ENCODE results near the gene GIT1. TPM values are rescaled to one million over a fixed set of nuclear protein-coding genes. Genes with fewer than 3 reads are reported as not detected.

The GIT1 gene
- total and polyA plus RNA-seq, 2 of the 13 experiments (the other 11 are each of a cell fraction or from before 2014, with no cell fraction given): 14.2 to 30.8 TPM

DNA sequence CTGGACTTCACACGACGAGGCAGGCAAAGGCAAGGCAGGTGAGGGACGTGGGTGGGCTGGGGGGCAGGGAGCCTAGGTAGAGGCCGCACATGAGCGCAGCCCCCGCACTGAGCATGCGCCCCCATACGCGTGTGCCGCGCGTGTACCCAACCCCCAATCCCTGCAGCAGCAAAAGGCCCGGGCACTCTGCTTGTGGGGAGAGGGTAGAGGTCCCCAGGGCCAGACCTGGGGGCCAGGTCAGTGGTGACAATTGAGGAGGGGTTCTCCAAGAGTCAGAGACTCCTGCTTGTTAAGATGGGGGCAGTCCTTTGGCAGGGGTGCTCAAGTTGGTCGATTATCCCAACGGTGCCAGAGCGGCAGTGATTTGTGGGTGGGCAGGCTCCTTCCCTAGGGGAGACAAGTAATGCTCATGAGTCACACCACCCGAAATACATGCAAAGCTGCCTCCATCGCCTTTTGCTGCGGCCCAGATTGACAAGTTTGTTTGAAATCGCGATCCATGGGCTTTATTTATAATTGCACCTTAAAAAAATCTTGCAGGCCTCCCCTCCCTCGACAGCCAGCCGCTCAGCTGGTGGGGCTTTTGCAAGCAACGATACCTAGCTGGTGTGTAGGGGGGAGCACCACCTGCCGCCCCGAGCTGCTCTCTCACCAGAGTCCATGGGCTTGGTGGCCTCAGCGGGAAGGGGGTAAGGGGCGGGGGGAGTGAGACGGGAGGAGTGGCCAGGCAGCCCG is 1.1 kb upstream of the GIT1 start (continued):
- TF ChIP-seq, protein P1, sequence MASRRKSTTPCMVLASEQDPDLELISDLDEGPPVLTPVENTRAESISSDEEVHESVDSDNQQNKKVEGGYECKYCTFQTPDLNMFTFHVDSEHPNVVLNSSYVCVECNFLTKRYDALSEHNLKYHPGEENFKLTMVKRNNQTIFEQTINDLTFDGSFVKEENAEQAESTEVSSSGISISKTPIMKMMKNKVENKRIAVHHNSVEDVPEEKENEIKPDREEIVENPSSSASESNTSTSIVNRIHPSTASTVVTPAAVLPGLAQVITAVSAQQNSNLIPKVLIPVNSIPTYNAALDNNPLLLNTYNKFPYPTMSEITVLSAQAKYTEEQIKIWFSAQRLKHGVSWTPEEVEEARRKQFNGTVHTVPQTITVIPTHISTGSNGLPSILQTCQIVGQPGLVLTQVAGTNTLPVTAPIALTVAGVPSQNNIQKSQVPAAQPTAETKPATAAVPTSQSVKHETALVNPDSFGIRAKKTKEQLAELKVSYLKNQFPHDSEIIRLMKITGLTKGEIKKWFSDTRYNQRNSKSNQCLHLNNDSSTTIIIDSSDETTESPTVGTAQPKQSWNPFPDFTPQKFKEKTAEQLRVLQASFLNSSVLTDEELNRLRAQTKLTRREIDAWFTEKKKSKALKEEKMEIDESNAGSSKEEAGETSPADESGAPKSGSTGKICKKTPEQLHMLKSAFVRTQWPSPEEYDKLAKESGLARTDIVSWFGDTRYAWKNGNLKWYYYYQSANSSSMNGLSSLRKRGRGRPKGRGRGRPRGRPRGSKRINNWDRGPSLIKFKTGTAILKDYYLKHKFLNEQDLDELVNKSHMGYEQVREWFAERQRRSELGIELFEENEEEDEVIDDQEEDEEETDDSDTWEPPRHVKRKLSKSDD (CRISPR knock-in tag; IDR thresholded peaks at IDR 0.05; ENCODE audit: low read depth): no peak
- TF ChIP-seq GLI4 (CRISPR knock-in tag; IDR thresholded peaks at IDR 0.05; ENCODE audit: borderline replicate concordance) (no peak), ZNF850 (CRISPR knock-in tag; conservative IDR thresholded peaks at IDR 0.05) (no peak), NFATC3 (CRISPR knock-in tag; IDR thresholded peaks at IDR 0.05) (no peak), SRSF1 (optimal IDR thresholded peaks at IDR 0.05; ENCODE audit: low read depth, low read length) (no peak), SMC3 (IDR thresholded peaks at IDR 0.05; ENCODE audit: low read length) (no peak), STAT5B (CRISPR knock-in tag; IDR thresholded peaks at IDR 0.05) (no peak), PRDM10 (CRISPR knock-in tag; IDR thresholded peaks at IDR 0.05; ENCODE audit: low read depth) (no peak; the same call in 1 of the 2 replicates), ZBTB46 (CRISPR knock-in tag; IDR thresholded peaks at IDR 0.05; ENCODE audit: borderline replicate concordance) (no peak), SMARCC2 (IDR thresholded peaks at IDR 0.05) (no peak), MED1 (CRISPR knock-in tag; IDR thresholded peaks at IDR 0.05) (no peak; the same call in 1 of the 2 replicates), ATF7-NPFF (CRISPR knock-in tag; IDR thresholded peaks at IDR 0.05; ENCODE audit: low read depth) (0 out of 2 replicates have a peak, but pooled peaks have one; percentile 47), TMF1 (CRISPR knock-in tag; IDR thresholded peaks at IDR 0.05; ENCODE audit: low read depth) (no peak), FIP1L1 (IDR thresholded peaks at IDR 0.05; ENCODE audit: borderline replicate concordance, insufficient read depth, low read depth, low read length) (no peak)
- TF ChIP-seq, protein P2, sequence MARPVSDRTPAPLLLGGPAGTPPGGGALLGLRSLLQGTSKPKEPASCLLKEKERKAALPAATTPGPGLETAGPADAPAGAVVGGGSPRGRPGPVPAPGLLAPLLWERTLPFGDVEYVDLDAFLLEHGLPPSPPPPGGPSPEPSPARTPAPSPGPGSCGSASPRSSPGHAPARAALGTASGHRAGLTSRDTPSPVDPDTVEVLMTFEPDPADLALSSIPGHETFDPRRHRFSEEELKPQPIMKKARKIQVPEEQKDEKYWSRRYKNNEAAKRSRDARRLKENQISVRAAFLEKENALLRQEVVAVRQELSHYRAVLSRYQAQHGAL (CRISPR knock-in tag; IDR thresholded peaks at IDR 0.05; ENCODE audit: not compliant biosample characterization): no peak
- TF ChIP-seq, protein P3, sequence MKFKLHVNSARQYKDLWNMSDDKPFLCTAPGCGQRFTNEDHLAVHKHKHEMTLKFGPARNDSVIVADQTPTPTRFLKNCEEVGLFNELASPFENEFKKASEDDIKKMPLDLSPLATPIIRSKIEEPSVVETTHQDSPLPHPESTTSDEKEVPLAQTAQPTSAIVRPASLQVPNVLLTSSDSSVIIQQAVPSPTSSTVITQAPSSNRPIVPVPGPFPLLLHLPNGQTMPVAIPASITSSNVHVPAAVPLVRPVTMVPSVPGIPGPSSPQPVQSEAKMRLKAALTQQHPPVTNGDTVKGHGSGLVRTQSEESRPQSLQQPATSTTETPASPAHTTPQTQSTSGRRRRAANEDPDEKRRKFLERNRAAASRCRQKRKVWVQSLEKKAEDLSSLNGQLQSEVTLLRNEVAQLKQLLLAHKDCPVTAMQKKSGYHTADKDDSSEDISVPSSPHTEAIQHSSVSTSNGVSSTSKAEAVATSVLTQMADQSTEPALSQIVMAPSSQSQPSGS (CRISPR knock-in tag; IDR thresholded peaks at IDR 0.05): no peak
- TF ChIP-seq, protein P4, sequence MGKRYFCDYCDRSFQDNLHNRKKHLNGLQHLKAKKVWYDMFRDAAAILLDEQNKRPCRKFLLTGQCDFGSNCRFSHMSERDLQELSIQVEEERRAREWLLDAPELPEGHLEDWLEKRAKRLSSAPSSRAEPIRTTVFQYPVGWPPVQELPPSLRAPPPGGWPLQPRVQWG (CRISPR knock-in tag; IDR thresholded peaks at IDR 0.05; ENCODE audit: borderline replicate concordance, low read depth): no peak
